HuH-7.5 (cell line): Measurements from ENCODE around the gene ENDOG.
"Not testable (repeated sequence)": the region's sequence is repeated elsewhere in the genome, so short reads cannot be mapped to it uniquely, and the experiment has no call there.

Source experiments
- DNase-seq: peaks from one replicate; pipeline ENCODE4 v3.0.0; 2011; ENCODE audit warnings: low spot score

ENDOG gene

GRCh38 chr9:128862401-128862851 lies 44.1 kb downstream of the ENDOG start:
- DNase-seq = no peak

GRCh38 chr9:128863647-128864046 lies 45.3 kb downstream of the ENDOG start:
- DNase-seq = peak; percentile 74

- DNase-seq = no peak
Observed at GRCh38 chr9:128870128-128870940, 52.0 kb downstream of the ENDOG start.

GRCh38 chr9:128870941-128871265 lies 52.6 kb downstream of the ENDOG start:
- DNase-seq = not testable (repeated sequence)
